H54 (cell line): Measurements from ENCODE around the gene C3orf22.

Experiments used
- DNase-seq: peaks from one replicate; pipeline ENCODE4 v3.0.0; 2011; ENCODE audit warnings: low spot score, mixed read lengths; ENCODE audit not compliant: insufficient read length
- FAIRE-seq: peaks from 3 replicates; lab custom pipeline; 2011; peaks lifted over from hg19 to GRCh38; lab: Jason Lieb, UNC
- POLR2A ChIP-seq: IDR thresholded peaks from 2 replicates; pipeline ENCODE4 v1.6.1; 2011; ENCODE audit warnings: low read depth, mild to moderate bottlenecking, low read length

The C3orf22 gene

GRCh38 chr3:126533506-126533905, 25.2 kb downstream of the C3orf22 start:
- TF ChIP-seq POLR2A: no peak
- FAIRE-seq (no peak), DNase-seq (no peak)

- FAIRE-seq: no peak
- no peak for TF ChIP-seq POLR2A
Measured at GRCh38 chr3:126531051-126531330, 27.7 kb downstream of the C3orf22 start.

GRCh38 chr3:126530171-126531050, 28.3 kb downstream of the C3orf22 start:
- no peak for TF ChIP-seq POLR2A
- DNase-seq: no peak
- no peak for FAIRE-seq

More at GRCh38 chr3:126531051-126531330, 27.7 kb downstream of the C3orf22 start:
- DNase-seq: no peak

- DNase-seq (no peak), FAIRE-seq (no peak)
- TF ChIP-seq POLR2A: no peak
Measured at GRCh38 chr3:126529585-126530170, 29.1 kb downstream of the C3orf22 start.

GRCh38 chr3:126528800-126529541, 29.8 kb downstream of the C3orf22 start:
- no peak for TF ChIP-seq POLR2A
- no peak for FAIRE-seq
- no peak for DNase-seq

GRCh38 chr3:126528419-126528799, 30.3 kb downstream of the C3orf22 start:
- FAIRE-seq: no peak
- no peak for TF ChIP-seq POLR2A

GRCh38 chr3:126527455-126528211, 31.1 kb downstream of the C3orf22 start:
- DNase-seq: no peak
- no peak for FAIRE-seq

More at GRCh38 chr3:126528419-126528799, 30.3 kb downstream of the C3orf22 start:
- DNase-seq: no peak

GRCh38 chr3:126527006-126527405, 31.7 kb downstream of the C3orf22 start:
- DNase-seq (no peak), FAIRE-seq (no peak)
- TF ChIP-seq POLR2A: no peak

More at GRCh38 chr3:126527455-126528211, 31.1 kb downstream of the C3orf22 start:
- TF ChIP-seq POLR2A: no peak

GRCh38 chr3:126526668-126527005, 32.1 kb downstream of the C3orf22 start:
- TF ChIP-seq POLR2A: no peak
- FAIRE-seq (no peak), DNase-seq (no peak)

GRCh38 chr3:126525853-126526667, 32.7 kb downstream of the C3orf22 start:
- no peak for TF ChIP-seq POLR2A
- FAIRE-seq: no peak

GRCh38 chr3:126525091-126525852, 33.5 kb downstream of the C3orf22 start:
- TF ChIP-seq POLR2A: no peak
- FAIRE-seq (no peak), DNase-seq (no peak)

More at GRCh38 chr3:126525853-126526667, 32.7 kb downstream of the C3orf22 start:
- no peak for DNase-seq

GRCh38 chr3:126524429-126524988, 34.2 kb downstream of the C3orf22 start:
- DNase-seq: no peak

More at GRCh38 chr3:126524429-126524988, 34.2 kb downstream of the C3orf22 start:
- no peak for FAIRE-seq
- TF ChIP-seq POLR2A: no peak
